Activated naive CD8-positive, alpha-beta T cell (primary cell): ENCODE measurements around the gene TBL1X.
"Not testable (repeated sequence)": the region's sequence is repeated elsewhere in the genome, so short reads cannot be mapped to it uniquely, and the experiment has no call there.

ENCODE experiments used
- H3K27ac Mint-ChIP-seq: one replicate; pipeline ENCODE4 v1.8.0; 2021; ENCODE audit warnings: mixed read lengths
- H3K27me3 Mint-ChIP-seq: one replicate; pipeline ENCODE4 v1.8.0; 2021; ENCODE audit warnings: mixed read lengths
- H3K36me3 Mint-ChIP-seq: one replicate; pipeline ENCODE4 v1.8.0; 2021; ENCODE audit warnings: mixed read lengths
- H3K4me1 Mint-ChIP-seq: one replicate; pipeline ENCODE4 v1.8.0; 2021; ENCODE audit warnings: low read depth, mixed read lengths
- H3K4me3 Mint-ChIP-seq: one replicate; pipeline ENCODE4 v1.8.0; 2021; ENCODE audit warnings: mild to moderate bottlenecking, mixed read lengths
- H3K9me3 Mint-ChIP-seq: one replicate; pipeline ENCODE4 v1.8.0; 2021; ENCODE audit warnings: low read depth, mixed read lengths

Gene TBL1X

DNA sequence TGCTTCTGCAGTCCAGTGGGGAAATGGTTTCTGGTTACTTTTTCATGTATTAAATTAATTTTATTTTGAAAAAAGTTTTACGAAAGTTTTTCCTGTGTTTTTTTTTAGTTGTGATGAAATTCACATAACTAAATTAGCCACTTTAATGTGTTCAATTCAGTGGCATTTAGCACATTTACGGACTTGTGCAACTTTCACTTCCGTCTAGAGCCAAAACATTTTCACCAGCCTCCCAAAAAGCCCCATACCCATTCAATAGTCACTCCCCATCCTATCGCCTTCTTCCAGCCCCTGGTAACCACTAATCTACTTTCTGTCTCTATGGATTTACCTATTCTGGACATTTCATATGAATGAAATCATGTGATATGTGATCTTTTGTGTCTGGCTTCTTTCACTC is 22.8 kb upstream of the TBL1X start:
- Mint-ChIP-seq H3K27ac (no peak overlapping the region), H3K4me1 (peaks cover 10% of the 10 kb centered on the region)

DNA sequence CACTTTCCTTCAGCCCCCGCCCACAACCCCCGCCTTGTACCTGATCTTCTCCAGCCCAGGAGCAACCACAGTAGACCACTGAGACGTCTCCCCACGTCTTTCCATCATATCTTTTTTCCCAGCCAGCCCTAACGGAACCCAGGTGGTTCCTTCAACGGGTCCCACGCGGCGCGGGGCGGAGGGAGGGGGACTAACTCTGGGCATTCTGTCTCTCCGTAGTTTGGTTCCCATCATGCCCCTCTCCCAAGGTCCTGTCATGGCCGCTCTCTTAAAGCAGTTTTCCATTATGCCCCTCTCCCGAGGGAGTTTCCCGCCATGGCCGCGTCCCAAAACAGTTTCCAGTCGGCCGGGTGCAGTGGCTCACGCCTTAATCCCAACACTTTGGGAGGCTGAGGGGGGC is 21.5 kb upstream of the TBL1X start:
- no peak overlapping the region for H3K4me3 Mint-ChIP-seq
- H3K27ac Mint-ChIP-seq: no peak overlapping the region
- H3K27me3 Mint-ChIP-seq: no peaks in the 10 kb centered on the region
- no peaks in the 10 kb centered on the region for H3K9me3 Mint-ChIP-seq
- no peaks in the 10 kb centered on the region for H3K36me3 Mint-ChIP-seq
- peaks cover 10% of the 10 kb centered on the region for H3K4me1 Mint-ChIP-seq

More for the DNA sequence above, 22.8 kb upstream of the TBL1X start:
- Mint-ChIP-seq H3K36me3 (no peaks in the 10 kb centered on the region), H3K4me3 (no peak overlapping the region), H3K27me3 (no peaks in the 10 kb centered on the region), H3K9me3 (no peaks in the 10 kb centered on the region)

DNA sequence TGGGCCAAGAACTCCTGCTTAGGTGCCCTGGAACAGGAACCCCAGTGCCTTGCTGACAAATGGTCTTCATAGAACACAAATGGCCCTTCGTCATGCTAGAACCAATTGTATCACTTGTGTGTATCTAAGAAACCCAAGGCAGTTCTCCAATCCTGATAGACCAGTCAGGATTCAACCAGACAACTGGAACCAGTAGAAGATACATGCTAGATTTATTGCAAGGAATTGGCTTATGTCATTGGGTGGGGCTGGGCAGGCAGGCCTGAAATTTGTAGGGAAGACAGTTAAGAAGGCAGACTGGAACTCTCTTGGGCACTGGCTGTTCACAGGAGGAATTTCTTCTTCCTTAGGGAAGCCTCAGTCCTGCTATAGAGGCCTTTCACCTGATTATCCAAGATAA is 17.0 kb upstream of the TBL1X start:
- Mint-ChIP-seq H3K4me1 (peaks cover 2% of the 10 kb centered on the region), H3K36me3 (no peaks in the 10 kb centered on the region), H3K27ac (no peak overlapping the region), H3K27me3 (no peaks in the 10 kb centered on the region), H3K4me3 (no peak overlapping the region), H3K9me3 (no peaks in the 10 kb centered on the region)

DNA sequence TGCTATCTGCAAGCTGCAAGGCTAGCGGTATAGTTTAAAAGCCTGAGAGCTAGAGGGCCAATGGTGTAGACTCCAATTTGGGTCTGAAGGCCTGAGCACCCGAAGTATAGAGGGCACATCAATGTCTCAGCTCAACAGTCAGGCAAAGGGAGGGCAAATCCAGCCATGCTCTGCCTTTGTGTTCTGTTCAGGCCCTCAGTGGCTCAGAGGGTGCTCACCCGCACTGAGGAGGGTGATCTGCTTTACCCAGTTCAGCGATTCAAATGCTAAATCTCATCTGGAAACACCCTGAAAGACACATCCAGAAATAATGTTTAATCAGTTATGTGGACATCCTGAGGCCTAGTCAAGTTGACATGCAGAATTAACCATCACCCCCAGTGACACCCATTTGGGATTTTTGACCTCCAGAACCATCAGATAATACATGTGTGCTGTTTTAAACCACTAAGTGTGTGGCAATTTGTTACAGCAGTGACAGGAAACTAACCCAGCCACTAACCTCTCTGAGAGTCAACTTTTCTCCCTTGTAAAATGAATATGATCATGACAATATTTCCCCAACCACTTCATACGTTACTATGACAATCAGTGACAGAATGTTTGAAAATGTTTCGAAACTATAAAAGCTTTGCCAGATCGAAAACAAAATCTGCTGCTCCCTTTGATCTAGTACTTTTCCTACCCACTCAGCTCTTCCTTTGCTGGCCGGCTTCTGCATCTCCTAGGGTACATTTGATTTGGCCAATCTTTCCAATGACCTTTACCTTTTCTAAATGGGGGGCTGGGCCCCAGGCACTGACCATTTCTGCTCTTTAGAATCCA is 8.4 kb upstream of the TBL1X start:
- Mint-ChIP-seq H3K9me3 (no peaks in the 10 kb centered on the region), H3K4me1 (peaks cover 41% of the 10 kb centered on the region), H3K4me3 (peak overlapping the region; percentile 71), H3K36me3 (no peaks in the 10 kb centered on the region), H3K27me3 (no peaks in the 10 kb centered on the region), H3K27ac (peak overlapping the region; percentile 87)

DNA sequence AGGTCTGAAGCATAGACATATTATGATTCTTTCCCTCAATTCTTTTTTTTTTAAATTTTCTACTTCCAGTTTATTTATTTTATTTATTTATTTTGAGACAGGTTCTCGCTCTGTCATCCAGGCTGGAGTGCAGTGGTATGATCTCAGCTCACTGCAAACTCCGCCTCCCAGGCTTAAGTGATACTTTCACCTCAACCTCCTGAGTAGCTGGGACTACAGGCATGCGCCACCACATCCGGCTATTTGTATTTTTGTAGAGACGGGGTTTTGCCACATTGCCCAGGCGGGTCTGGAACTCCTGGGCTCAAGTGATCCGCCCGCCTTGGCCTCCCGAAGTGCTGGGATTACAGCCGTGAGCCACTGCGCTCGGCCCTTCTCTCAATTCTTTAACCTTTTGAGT is 6.8 kb upstream of the TBL1X start:
- H3K36me3 Mint-ChIP-seq, H3K27me3 Mint-ChIP-seq, H3K9me3 Mint-ChIP-seq, H3K4me3 Mint-ChIP-seq: not testable (repeated sequence)
- peak overlapping the region; percentile 22 for H3K27ac Mint-ChIP-seq
- peaks cover 53% of the 10 kb centered on the region for H3K4me1 Mint-ChIP-seq

DNA sequence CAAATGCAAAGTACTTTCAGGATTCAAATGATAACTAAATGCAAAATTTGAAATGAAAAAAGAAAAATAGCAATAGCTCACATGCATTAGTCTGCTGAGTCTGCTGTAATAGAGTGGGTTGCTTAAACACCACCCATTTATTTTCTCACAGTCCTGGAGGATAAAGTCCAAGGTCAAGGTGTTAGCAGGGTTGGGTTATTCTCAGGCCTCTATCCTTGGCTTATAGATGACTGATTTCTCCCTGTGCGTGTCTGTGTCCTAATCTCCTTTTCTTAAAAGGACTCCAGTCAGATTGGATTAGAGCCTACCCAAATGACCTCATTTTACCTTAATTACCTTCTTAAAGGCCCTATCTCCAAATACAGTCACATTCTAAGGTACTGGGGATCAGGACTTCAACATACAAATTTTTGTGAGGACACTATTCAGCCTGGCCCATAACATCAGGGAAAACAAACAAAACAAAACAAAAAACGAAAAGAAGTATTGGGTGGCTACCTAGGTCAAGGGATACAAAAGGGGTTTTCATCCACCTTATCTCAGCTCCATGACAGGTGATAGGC is 6.3 kb upstream of the TBL1X start:
- Mint-ChIP-seq H3K27me3 (no peaks in the 10 kb centered on the region), H3K9me3 (no peaks in the 10 kb centered on the region), H3K4me3 (no peak overlapping the region), H3K4me1 (peaks cover 57% of the 10 kb centered on the region), H3K27ac (peak overlapping the region; percentile 22), H3K36me3 (no peaks in the 10 kb centered on the region)

DNA sequence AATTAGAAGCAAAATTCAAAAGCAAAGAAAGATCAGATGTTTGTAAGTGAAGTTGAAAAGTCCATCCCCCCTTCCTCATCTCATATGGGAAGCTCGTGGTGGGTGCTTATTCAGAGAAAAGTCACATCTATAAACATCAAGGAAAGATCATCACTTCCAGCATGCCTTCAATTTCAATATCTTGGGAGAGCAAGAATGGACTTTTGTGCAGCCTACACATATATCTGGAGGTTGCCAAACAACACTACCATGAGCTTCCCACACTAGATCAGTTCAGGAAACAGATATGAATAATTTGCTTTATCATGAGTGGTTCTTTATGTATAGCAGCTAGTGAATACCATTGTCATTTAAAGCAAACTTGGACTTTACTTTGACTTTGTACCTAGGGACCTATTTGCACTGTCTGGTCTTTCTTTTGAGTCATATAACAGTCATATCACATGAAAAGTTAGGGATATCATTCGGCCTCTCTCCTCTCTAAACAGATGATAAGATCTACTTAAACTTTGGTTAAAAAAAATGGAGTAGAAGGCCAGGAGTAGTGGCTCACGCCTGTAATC is 5.6 kb upstream of the TBL1X start:
- Mint-ChIP-seq H3K27me3 (no peaks in the 10 kb centered on the region), H3K4me1 (peaks cover 60% of the 10 kb centered on the region), H3K9me3 (no peaks in the 10 kb centered on the region), H3K4me3 (no peak overlapping the region), H3K36me3 (no peaks in the 10 kb centered on the region), H3K27ac (no peak overlapping the region)

DNA sequence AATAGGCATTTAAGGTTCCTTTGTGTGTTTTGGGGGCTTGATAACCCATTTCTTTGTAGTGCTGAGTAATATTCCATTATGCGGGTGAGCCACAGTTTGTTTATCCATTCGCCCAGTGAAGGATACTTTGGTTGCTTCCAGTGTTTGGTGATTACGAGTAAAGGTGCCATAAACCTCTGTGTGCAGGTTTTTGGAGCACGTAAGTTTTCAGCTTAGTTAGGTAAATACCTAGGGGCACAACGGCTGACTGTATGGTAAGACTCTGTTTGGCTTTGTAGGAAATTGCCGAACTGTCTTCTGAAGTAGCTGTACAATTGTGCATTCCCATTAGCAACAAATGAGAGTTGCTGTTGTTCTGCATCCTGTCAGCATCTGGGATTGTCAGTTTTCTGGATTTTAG is 3.8 kb upstream of the TBL1X start:
- no peaks in the 10 kb centered on the region for H3K9me3 Mint-ChIP-seq
- H3K4me1 Mint-ChIP-seq: peaks cover 52% of the 10 kb centered on the region
- H3K27ac Mint-ChIP-seq: no peak overlapping the region
- H3K27me3 Mint-ChIP-seq: no peaks in the 10 kb centered on the region
- H3K36me3 Mint-ChIP-seq: no peaks in the 10 kb centered on the region
- H3K4me3 Mint-ChIP-seq: no peak overlapping the region

DNA sequence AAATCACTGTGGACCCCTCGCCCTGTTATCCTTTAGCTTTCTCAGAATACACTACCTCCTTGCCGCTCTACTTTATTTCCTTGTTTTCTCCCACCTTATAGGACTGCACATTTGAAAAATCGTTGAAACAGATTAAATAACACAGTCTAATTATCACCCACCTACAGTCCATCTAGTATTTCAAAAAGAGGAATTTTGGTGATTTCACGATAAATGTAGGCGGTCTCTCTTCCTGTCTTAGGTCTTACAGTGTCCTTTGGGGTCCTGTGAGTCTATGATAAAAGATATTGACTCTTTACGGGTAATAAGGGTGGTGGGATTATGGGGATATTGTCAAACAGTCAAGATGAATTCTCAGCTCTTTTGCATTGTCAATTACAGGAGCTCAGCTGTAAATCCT is 2.4 kb upstream of the TBL1X start:
- Mint-ChIP-seq H3K27ac (peak overlapping the region; percentile 85), H3K4me3 (peak overlapping the region; percentile 72), H3K36me3 (no peaks in the 10 kb centered on the region), H3K27me3 (no peaks in the 10 kb centered on the region), H3K9me3 (no peaks in the 10 kb centered on the region), H3K4me1 (peaks cover 46% of the 10 kb centered on the region)

DNA sequence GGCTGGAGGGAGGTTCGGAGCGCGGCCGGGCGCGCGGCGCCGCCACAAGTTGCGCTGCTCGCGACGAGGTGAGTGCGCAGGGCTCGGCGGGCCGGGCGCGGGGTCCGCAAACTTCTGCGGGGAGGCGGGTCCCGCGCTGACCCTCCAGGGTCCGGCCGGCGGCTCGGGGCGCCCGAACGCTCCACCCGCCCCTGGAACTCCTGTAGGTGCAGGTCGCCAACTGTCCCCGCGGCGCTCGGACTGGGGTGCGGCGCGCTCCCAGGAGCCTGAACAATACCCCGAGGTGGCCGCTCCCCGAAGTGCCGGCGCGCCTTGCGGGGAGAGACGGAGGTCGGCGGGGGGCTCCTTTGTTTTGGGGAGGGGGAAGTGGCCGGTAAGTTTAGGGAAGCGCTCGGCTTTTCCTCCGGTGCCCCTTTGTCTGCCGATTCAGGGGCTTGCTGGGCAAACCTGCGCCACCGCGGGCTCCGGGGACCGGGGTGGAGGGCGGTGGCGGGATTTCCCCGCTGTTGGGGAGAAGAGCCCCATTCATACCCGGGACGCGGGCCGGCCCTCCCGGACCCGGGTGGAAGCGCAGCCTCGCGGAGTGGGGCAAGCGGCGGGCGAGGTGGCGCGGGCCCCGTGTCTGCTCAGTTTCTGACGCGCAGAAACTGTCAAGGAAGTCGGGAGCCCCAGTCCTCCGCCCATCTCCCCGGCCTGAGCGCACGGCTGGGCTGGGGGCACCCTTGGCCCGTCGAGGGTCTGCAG is 694 bp downstream of the TBL1X start:
- Mint-ChIP-seq H3K27me3 (no peaks in the 10 kb centered on the region), H3K4me3 (peak overlapping the region; percentile 59), H3K9me3 (no peaks in the 10 kb centered on the region), H3K27ac (peak overlapping the region; percentile 46), H3K36me3 (peaks cover 2% of the 10 kb centered on the region), H3K4me1 (peaks cover 49% of the 10 kb centered on the region)

DNA sequence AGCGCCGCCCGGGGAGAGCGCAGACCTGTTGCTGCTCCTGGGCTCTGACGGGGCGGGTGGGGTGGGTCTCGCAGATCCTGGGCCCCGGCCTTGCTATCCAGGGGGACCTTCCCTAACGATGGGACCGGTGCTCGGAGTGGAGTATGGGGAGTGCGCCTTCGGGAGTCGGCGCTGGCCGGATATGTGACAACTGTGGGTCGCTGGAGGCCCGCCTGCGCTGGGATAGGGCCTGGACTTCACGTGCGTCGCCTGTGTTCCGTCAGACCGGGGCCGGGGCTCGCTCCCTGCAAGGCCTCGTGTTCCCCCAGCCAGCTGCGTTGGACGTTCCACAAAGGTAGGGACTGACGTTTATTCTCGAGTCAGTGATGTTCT is 1.3 kb downstream of the TBL1X start:
- no peaks in the 10 kb centered on the region for H3K9me3 Mint-ChIP-seq
- no peaks in the 10 kb centered on the region for H3K27me3 Mint-ChIP-seq
- H3K4me3 Mint-ChIP-seq: peak overlapping the region; percentile 92
- peak overlapping the region; percentile 81 for H3K27ac Mint-ChIP-seq
- peaks cover 2% of the 10 kb centered on the region for H3K36me3 Mint-ChIP-seq
- H3K4me1 Mint-ChIP-seq: peaks cover 46% of the 10 kb centered on the region

DNA sequence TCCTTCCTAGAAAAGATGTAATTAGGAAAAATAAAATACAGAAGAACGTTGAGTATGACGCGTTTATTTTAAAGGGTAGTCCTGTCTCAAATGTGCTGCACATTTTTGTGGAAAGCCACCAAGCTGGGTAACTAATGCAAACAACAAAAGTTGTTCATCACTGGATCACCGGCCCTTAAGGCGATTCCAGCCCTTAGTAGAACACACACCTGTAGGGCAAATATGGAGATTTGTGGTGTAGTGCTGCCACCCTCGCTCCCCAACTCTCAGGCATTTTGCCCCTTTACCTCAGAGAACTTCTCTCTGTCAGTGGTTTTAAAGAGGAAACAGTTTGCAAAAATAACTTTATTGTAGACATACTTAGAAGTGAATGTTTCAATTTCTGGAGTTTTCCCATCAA is 1.9 kb downstream of the TBL1X start:
- Mint-ChIP-seq H3K27me3 (no peaks in the 10 kb centered on the region), H3K36me3 (peaks cover 2% of the 10 kb centered on the region), H3K4me3 (peak overlapping the region; percentile 92), H3K27ac (peak overlapping the region; percentile 81), H3K4me1 (peaks cover 44% of the 10 kb centered on the region), H3K9me3 (no peaks in the 10 kb centered on the region)

DNA sequence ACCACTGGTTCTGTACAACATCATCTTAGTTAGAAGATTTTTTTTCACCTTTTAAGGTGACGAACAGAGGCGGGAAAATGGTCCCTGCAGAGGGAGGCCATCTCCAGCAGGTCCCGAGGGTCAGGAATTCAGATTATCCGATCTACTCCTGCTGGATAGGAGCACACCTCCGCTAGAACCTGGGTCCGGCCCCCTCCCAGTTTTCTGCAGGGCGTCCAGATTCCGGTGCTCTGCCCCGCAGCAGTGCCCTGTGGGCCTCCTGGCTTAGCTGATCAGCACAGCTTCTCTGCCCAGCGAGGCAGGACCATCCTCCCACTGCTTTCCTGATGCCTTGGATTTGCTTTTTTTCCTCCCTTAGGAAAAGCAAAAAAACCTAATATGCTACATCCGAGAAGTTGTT is 2.3 kb downstream of the TBL1X start:
- H3K36me3 Mint-ChIP-seq: peaks cover 2% of the 10 kb centered on the region
- no peaks in the 10 kb centered on the region for H3K9me3 Mint-ChIP-seq

DNA sequence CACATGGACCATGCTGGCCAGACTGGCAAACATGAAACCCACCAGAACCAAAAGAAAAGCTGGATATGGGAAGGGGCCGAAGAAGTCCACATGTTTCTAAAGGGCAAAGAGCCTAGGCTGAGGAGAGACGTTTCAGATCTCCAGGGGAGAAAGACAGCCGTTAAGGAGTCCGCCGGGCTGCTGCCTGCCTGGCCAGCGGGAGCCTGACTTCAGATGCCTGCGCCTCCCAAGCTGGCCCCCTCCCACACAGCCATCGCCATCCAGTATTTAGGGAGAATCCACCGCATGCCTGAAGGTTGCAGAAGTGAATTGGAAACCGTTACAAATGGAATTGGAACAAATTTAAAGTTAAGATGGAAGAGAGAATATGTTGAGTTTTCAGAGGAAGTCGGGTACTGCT is 2.9 kb downstream of the TBL1X start:
- peak overlapping the region; percentile 92 for H3K4me3 Mint-ChIP-seq
- no peak overlapping the region for H3K27ac Mint-ChIP-seq
- H3K36me3 Mint-ChIP-seq: peaks cover 2% of the 10 kb centered on the region
- no peaks in the 10 kb centered on the region for H3K9me3 Mint-ChIP-seq
- peaks cover 34% of the 10 kb centered on the region for H3K4me1 Mint-ChIP-seq
- H3K27me3 Mint-ChIP-seq: no peaks in the 10 kb centered on the region

More for the DNA sequence above, 2.3 kb downstream of the TBL1X start:
- no peaks in the 10 kb centered on the region for H3K27me3 Mint-ChIP-seq
- H3K4me3 Mint-ChIP-seq: peak overlapping the region; percentile 92
- no peak overlapping the region for H3K27ac Mint-ChIP-seq
- peaks cover 40% of the 10 kb centered on the region for H3K4me1 Mint-ChIP-seq

DNA sequence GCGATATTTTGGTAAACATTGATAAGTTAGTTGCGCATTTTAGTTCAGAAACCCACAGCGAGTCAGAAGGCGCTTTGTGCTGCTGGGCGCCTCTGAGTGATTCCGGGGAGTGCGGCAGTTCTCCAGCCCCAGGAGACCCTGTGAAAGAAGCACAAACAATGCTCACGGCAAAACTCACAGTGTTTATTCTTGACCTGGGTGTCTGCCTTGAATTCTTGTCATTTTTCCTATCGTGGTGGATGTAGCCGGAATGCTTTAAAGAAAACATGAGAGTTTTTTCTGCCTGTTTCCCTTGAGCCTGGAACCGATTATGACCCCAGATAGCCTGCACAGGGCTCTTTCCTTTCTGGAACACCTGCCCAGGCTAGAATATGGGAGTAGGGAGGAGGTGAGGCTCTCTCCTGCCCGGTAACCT is 6.7 kb downstream of the TBL1X start:
- Mint-ChIP-seq H3K36me3 (peaks cover 2% of the 10 kb centered on the region), H3K27me3 (no peaks in the 10 kb centered on the region), H3K27ac (no peak overlapping the region), H3K4me1 (peaks cover 53% of the 10 kb centered on the region), H3K9me3 (no peaks in the 10 kb centered on the region), H3K4me3 (no peak overlapping the region)
